H1 (cell line): ENCODE results near the gene OR10V1. TPM values are rescaled to one million over a fixed set of nuclear protein-coding genes. Genes with fewer than 3 reads are reported as not detected.

Source experiments
- CTCF ChIA-PET: fragments of 300-600 bp; sonication (Branson Sonifier 250); formaldehyde crosslinking; loops from one replicate; lab custom pipeline; 2021; ENCODE audit not compliant: partially characterized antibody; lab: Charles Lee
- POLR2A ChIA-PET: fragments of 300-600 bp; sonication (Branson Sonifier 250); formaldehyde crosslinking; loops from one replicate; lab custom pipeline; 2021; ENCODE audit warnings: inconsistent platforms; ENCODE audit not compliant: partially characterized antibody; lab: Charles Lee
- DNase-seq, 2 experiments: peaks; one replicate each; pipeline versions ENCODE4 v3.0.0 to v3.0.0-alpha.2; 2010 to 2022; ENCODE audit warnings: low spot score in 2 of 2, low read depth in 1 of 2, mixed read lengths in 1 of 2
- FAIRE-seq: peaks from 2 replicates; lab custom pipeline; 2011; peaks lifted over from hg19 to GRCh38; lab: Jason Lieb, UNC
- H2AFZ ChIP-seq: 2 replicates; pipeline ENCODE4 v1.8.1; 2012; ENCODE audit warnings: low read length, inconsistent platforms
- H2AK5ac ChIP-seq: 2 replicates; pipeline ENCODE4 v1.6.1; 2013; ENCODE audit warnings: low read depth, low read length
- H2BK120ac ChIP-seq: replicated peaks from 2 replicates; pipeline ENCODE3; 2013; ENCODE audit warnings: low read depth, low read length, inconsistent platforms
- H2BK12ac ChIP-seq: 2 replicates; pipeline ENCODE4 v1.6.1; 2013; ENCODE audit warnings: low read depth, low read length
- H2BK15ac ChIP-seq: 2 replicates; pipeline ENCODE4 v1.6.1; 2013; ENCODE audit warnings: low read length
- H2BK20ac ChIP-seq: 2 replicates; pipeline ENCODE4 v1.6.1; 2013; ENCODE audit warnings: low read length
- H2BK5ac ChIP-seq: 2 replicates; pipeline ENCODE4 v1.6.1; 2013; ENCODE audit warnings: low read depth, low read length
- H3K14ac ChIP-seq: 2 replicates; pipeline ENCODE4 v1.6.1; 2013; ENCODE audit warnings: inconsistent platforms; ENCODE audit not compliant: insufficient read length
- H3K18ac ChIP-seq: 2 replicates; pipeline ENCODE4 v1.6.1; 2013; ENCODE audit warnings: low read length; ENCODE audit errors: extremely low read depth
- H3K23ac ChIP-seq: 2 replicates; pipeline ENCODE4 v1.6.1; 2013; ENCODE audit warnings: inconsistent platforms; ENCODE audit not compliant: insufficient read length
- H3K23me2 ChIP-seq: 2 replicates; pipeline ENCODE4 v1.6.1; 2013; ENCODE audit warnings: low read depth, low read length
- H3K27ac ChIP-seq: 2 replicates; pipeline ENCODE4 v1.6.1; 2011; ENCODE audit warnings: low read depth, low read length, inconsistent platforms
- H3K27me3 ChIP-seq, 4 experiments: replicated peaks in 1 of 4; 1 replicate in 1 of 4; 2 replicates in 3 of 4; pipeline versions ENCODE4 v1.6.1 to v1.8.1; 2011 to 2013; ENCODE audit warnings: low read length in 3 of 4, mild to moderate bottlenecking in 3 of 4, inconsistent platforms in 2 of 4, mixed read lengths in 2 of 4, moderate library complexity in 1 of 4; ENCODE audit not compliant: control insufficient read depth in 3 of 4, insufficient read depth in 3 of 4; ENCODE audit errors: extremely low read depth in 1 of 4
- H3K36me3 ChIP-seq, 4 experiments: 2 replicates each; pipeline versions ENCODE4 v1.6.1 to v1.8.1; 2011 to 2013; ENCODE audit warnings: mild to moderate bottlenecking in 4 of 4, low read length in 3 of 4, moderate library complexity in 2 of 4, control low read depth in 1 of 4, inconsistent platforms in 1 of 4; ENCODE audit not compliant: insufficient read depth in 4 of 4, control insufficient read depth in 2 of 4
- H3K4ac ChIP-seq: replicated peaks from 2 replicates; pipeline ENCODE3; 2013; ENCODE audit warnings: low read length, low read depth, mixed read lengths, inconsistent platforms; ENCODE audit not compliant: insufficient read length
- H3K4me1 ChIP-seq, 4 experiments: replicated peaks in 1 of 4; 1 replicate in 1 of 4; 2 replicates in 3 of 4; pipeline versions ENCODE4 v1.6.1 to v1.8.1; 2011 to 2013; ENCODE audit warnings: low read length in 3 of 4, inconsistent platforms in 2 of 4, mixed read lengths in 1 of 4; ENCODE audit not compliant: insufficient read depth in 4 of 4, control insufficient read depth in 3 of 4
- H3K4me2 ChIP-seq, 2 experiments: 2 replicates each; pipeline versions ENCODE4 v1.6.1 to v1.8.1; 2011 to 2013; ENCODE audit warnings: low read depth in 2 of 2, low read length in 2 of 2, control low read depth in 1 of 2, inconsistent platforms in 1 of 2, mild to moderate bottlenecking in 1 of 2; ENCODE audit not compliant: insufficient read depth in 1 of 2
- H3K4me3 ChIP-seq, 4 experiments: fragments of 200-600, 300-600 bp in 1 of 4; sonication (generic), shearing (Covaris generic), sonication (Bioruptor Twin) in 1 of 4; 2 replicates each; pipeline versions ENCODE4 v1.5.1 to v1.8.1; 2011 to 2016; ENCODE audit warnings: low read length in 4 of 4, low read depth in 3 of 4, control low read depth in 2 of 4, inconsistent platforms in 2 of 4, mild to moderate bottlenecking in 2 of 4, mixed read lengths in 1 of 4, moderate library complexity in 1 of 4; ENCODE audit not compliant: insufficient read depth in 2 of 4; ENCODE audit errors: extremely low read depth in 1 of 4
- H3K56ac ChIP-seq: replicated peaks from 2 replicates; pipeline ENCODE3; 2013; ENCODE audit warnings: low read depth, mild to moderate bottlenecking, mixed read lengths, low read length, inconsistent platforms; ENCODE audit not compliant: insufficient read length
- H3K79me1 ChIP-seq: 2 replicates; pipeline ENCODE4 v1.6.1; 2013; ENCODE audit warnings: low read depth, low read length, control low read depth
- H3K79me2 ChIP-seq, 2 experiments: 2 replicates each; pipeline versions ENCODE4 v1.6.1 to v1.8.1; 2012 to 2013; ENCODE audit warnings: low read length in 2 of 2, mild to moderate bottlenecking in 2 of 2, inconsistent platforms in 1 of 2; ENCODE audit not compliant: insufficient read depth in 2 of 2, control insufficient read depth in 1 of 2
- H3K9ac ChIP-seq, 4 experiments: replicated peaks in 1 of 4; 1 replicate in 1 of 4; 2 replicates in 3 of 4; pipeline versions ENCODE4 v1.6.1 to v1.8.1; 2011 to 2013; ENCODE audit warnings: low read depth in 3 of 4, low read length in 3 of 4, control low read depth in 2 of 4, mild to moderate bottlenecking in 2 of 4, moderate library complexity in 2 of 4, inconsistent platforms in 1 of 4; ENCODE audit errors: extremely low read depth in 1 of 4
- H3K9me3 ChIP-seq, 2 experiments: 2 replicates each; pipeline versions ENCODE4 v1.6.1 to v1.8.1; 2012 to 2013; ENCODE audit warnings: mild to moderate bottlenecking in 2 of 2, moderate library complexity in 2 of 2, control low read depth in 1 of 2, inconsistent platforms in 1 of 2, low read depth in 1 of 2, low read length in 1 of 2, mixed read lengths in 1 of 2; ENCODE audit not compliant: insufficient read depth in 2 of 2
- H4K20me1 ChIP-seq, 2 experiments: replicated peaks in 1 of 2; 2 replicates each; pipeline versions ENCODE3 to v1.8.1; 2011 to 2013; ENCODE audit warnings: inconsistent platforms in 2 of 2, low read length in 2 of 2, mild to moderate bottlenecking in 1 of 2; ENCODE audit not compliant: insufficient read depth in 2 of 2, control insufficient read depth in 1 of 2
- H4K5ac ChIP-seq: 2 replicates; pipeline ENCODE4 v1.6.1; 2013; ENCODE audit warnings: low read length, low read depth, mixed read lengths, inconsistent platforms; ENCODE audit not compliant: insufficient read length
- H4K8ac ChIP-seq: 2 replicates; pipeline ENCODE4 v1.8.0; 2013; ENCODE audit warnings: mild to moderate bottlenecking, moderate library complexity, low read length, inconsistent platforms; ENCODE audit not compliant: insufficient read depth; ENCODE audit errors: extremely low read depth
- H4K91ac ChIP-seq: replicated peaks from 2 replicates; pipeline ENCODE3; 2013; ENCODE audit warnings: low read length, mixed read lengths, inconsistent platforms; ENCODE audit not compliant: insufficient read length
- BACH1 ChIP-seq: IDR thresholded peaks from 2 replicates; pipeline ENCODE4 v1.6.1; 2012; ENCODE audit warnings: low read length, improper control_type of control experiment
- CHD1 ChIP-seq: IDR thresholded peaks from 2 replicates; pipeline ENCODE4 v1.6.1; 2012; ENCODE audit warnings: low read depth, low read length, improper control_type of control experiment
- CHD2 ChIP-seq: IDR thresholded peaks from 2 replicates; pipeline ENCODE4 v1.6.1; 2012; ENCODE audit warnings: low read length, improper control_type of control experiment
- CREB1 ChIP-seq: IDR thresholded peaks from 2 replicates; pipeline ENCODE4 v1.6.1; 2012; ENCODE audit warnings: inconsistent platforms
- EGR1 ChIP-seq: IDR thresholded peaks from 2 replicates; pipeline ENCODE4 v1.6.1; 2011; ENCODE audit warnings: low read depth, low read length, borderline replicate concordance
- EZH2 ChIP-seq: fragments of 200-600 bp; sonication (generic); IDR thresholded peaks from 2 replicates; pipeline ENCODE4 v1.7.1; 2012; ENCODE audit warnings: low read depth, mild to moderate bottlenecking, moderate library complexity, low read length, inconsistent platforms; ENCODE audit not compliant: severe bottlenecking
- HDAC2 ChIP-seq, 2 experiments: fragments of 300-600 bp in 1 of 2; sonication (generic) in 1 of 2; IDR thresholded peaks; 2 replicates each; pipeline ENCODE4 v1.6.1; 2011 to 2012; ENCODE audit warnings: low read depth in 2 of 2, low read length in 2 of 2, mild to moderate bottlenecking in 2 of 2, moderate library complexity in 2 of 2, borderline replicate concordance in 1 of 2, inconsistent platforms in 1 of 2
- KDM1A ChIP-seq: fragments of 200-600, 300-600 bp; sonication (generic); IDR thresholded peaks from 2 replicates; pipeline ENCODE4 v1.7.1; 2016; ENCODE audit warnings: mild to moderate bottlenecking, low read length, borderline replicate concordance
- MAX ChIP-seq: IDR thresholded peaks from 2 replicates; pipeline ENCODE4 v1.6.1; 2012; ENCODE audit warnings: inconsistent platforms
- POLR2A ChIP-seq, 2 experiments: IDR thresholded peaks; 1 replicate in 1 of 2; 2 replicates in 1 of 2; pipeline ENCODE4 v1.6.1; 2011; ENCODE audit warnings: low read depth in 2 of 2, low read length in 2 of 2, mild to moderate bottlenecking in 2 of 2; ENCODE audit errors: control extremely low read depth in 1 of 2
- RBBP5 ChIP-seq: IDR thresholded peaks from 2 replicates; pipeline ENCODE4 v1.7.1; 2012; ENCODE audit warnings: low read depth, mild to moderate bottlenecking, inconsistent platforms, low read length, moderate library complexity, borderline replicate concordance
- SAP30 ChIP-seq: fragments of 300-600 bp; sonication (generic); IDR thresholded peaks from 2 replicates; pipeline ENCODE4 v1.7.1; 2012; ENCODE audit warnings: low read length, moderate library complexity, mild to moderate bottlenecking, inconsistent platforms; ENCODE audit not compliant: insufficient read depth, insufficient replicate concordance
- SUZ12 ChIP-seq: fragments of 200-600 bp; sonication (generic); IDR thresholded peaks from 2 replicates; pipeline ENCODE4 v1.6.1; 2012; ENCODE audit warnings: mild to moderate bottlenecking, inconsistent platforms, low read length, moderate library complexity, mixed read lengths
- TAF1 ChIP-seq: IDR thresholded peaks from 2 replicates; pipeline ENCODE4 v1.6.1; 2011; ENCODE audit warnings: mild to moderate bottlenecking, low read depth, low read length
- WGBS, 2 experiments: shearing (Covaris generic) in 1 of 2; methylation state at CpG; one replicate each; pipeline versions ENCODE4 v1.1.6 to v1.1.7; 2013 to 2015; ENCODE audit warnings: low lambda C conversion rate in 2 of 2, mixed read lengths in 2 of 2, inconsistent platforms in 1 of 2, low coverage in 1 of 2, missing lambda C conversion rate in 1 of 2; ENCODE audit not compliant: insufficient replicate concordance in 2 of 2, insufficient coverage in 1 of 2, insufficient read length in 1 of 2; ENCODE audit errors: extremely low coverage in 1 of 2, missing lambda C conversion rate in 1 of 2; 5-methylcytosine and 5-hydroxymethylcytosine counted together
- polyA plus RNA-seq, 7 experiments: library from polyadenylated mRNA; depleted of rRNA in 3 of 7; stranded (reverse) in 5 of 7; unstranded in 2 of 7; fragments of >200 nt in 5 of 7; fragments of 200-250 nt in 2 of 7; gene quantifications; 1 replicate in 5 of 7; 2 replicates in 1 of 7; 4 replicates in 1 of 7; pipeline versions ENCODE4 v1.2.1 to v1.2.3, GENCODE V29; 2011 to 2013; ENCODE audit warnings: missing spikeins in 2 of 7, mixed read lengths in 2 of 7
- total RNA-seq: library from RNA; stranded (reverse); fragmentation: NEBNext Ultra II Directional; extraction: Animal tissue kit (Norgen Biotek cat#: 25700); gene quantifications from 2 replicates; pipeline ENCODE4 v1.2.1, GENCODE V29; 2021

The OR10V1 gene
- total and polyA plus RNA-seq, 2 of the 8 experiments (the other 6 are each of a cell fraction or from before 2014, with no cell fraction given) = not detected

- H3K27me3 ChIP-seq = no peaks in the 10 kb centered on the region
- no peak overlapping the region for H3K4me2 ChIP-seq
- peaks cover 0 to 5% (median 3%) of the 10 kb centered on the region in 4 experiments; a peak in 2 of 7 replicates for H3K4me1 ChIP-seq
- no peak for DNase-seq
- no peak overlapping the region for H2AFZ ChIP-seq
- H3K79me2 ChIP-seq = no peaks in the 10 kb centered on the region
- H2BK12ac ChIP-seq = no peak overlapping the region
- TF ChIP-seq POLR2A (IDR thresholded peaks at IDR 0.05; ENCODE audit: control extremely low read depth in 1 of 2, low read depth in 2 of 2, low read length in 2 of 2) = no peak
- no peak for TF ChIP-seq CHD2
- no peak for TF ChIP-seq MAX
- TF ChIP-seq EGR1 = no peak
- TF ChIP-seq TAF1 = no peak
- TF ChIP-seq RBBP5 = no peak
- no peak for TF ChIP-seq EZH2
- TF ChIP-seq CREB1 = no peak
- no peak for TF ChIP-seq SUZ12
- TF ChIP-seq SAP30 = no peak
- no peak for TF ChIP-seq CHD1
- no peak for TF ChIP-seq HDAC2 (IDR thresholded peaks at IDR 0.05; ENCODE audit: borderline replicate concordance in 1 of 2, low read depth in 2 of 2, low read length in 2 of 2)
- TF ChIP-seq BACH1 = no peak
- TF ChIP-seq KDM1A = no peak
- H2BK20ac ChIP-seq = no peak overlapping the region
- no peak overlapping the region for H2BK120ac ChIP-seq
- H3K4me3 ChIP-seq = no peak overlapping the region
- no peak overlapping the region for H3K9ac ChIP-seq
- no peak overlapping the region for H3K4ac ChIP-seq
- H3K18ac ChIP-seq = no peak overlapping the region
- H3K14ac ChIP-seq = no peak overlapping the region
- no peak overlapping the region for H4K8ac ChIP-seq
- H3K36me3 ChIP-seq = no peaks in the 10 kb centered on the region
- no peaks in the 10 kb centered on the region for H4K20me1 ChIP-seq
- no peak overlapping the region for H2AK5ac ChIP-seq
- no peak overlapping the region for H2BK5ac ChIP-seq
- no peak overlapping the region for H3K56ac ChIP-seq
- no peaks in the 10 kb centered on the region for H3K79me1 ChIP-seq
- H3K27ac ChIP-seq = no peak overlapping the region
- H3K23ac ChIP-seq = no peak overlapping the region
- no peak overlapping the region for H4K5ac ChIP-seq
- H2BK15ac ChIP-seq = no peak overlapping the region
- no peak overlapping the region for H4K91ac ChIP-seq
- CTCF ChIA-PET = interaction anchor here (0.6 kb wide), 1 partner anchor 1615 kb away, joined by 4 read pairs; no protein-coding TSS in a partner anchor
- H3K9me3 ChIP-seq = no peaks in the 10 kb centered on the region
- no peak for FAIRE-seq
- peaks cover 3% of the 10 kb centered on the region; the same call in 1 of the 2 replicates for H3K23me2 ChIP-seq
- POLR2A ChIA-PET = no interaction called here
- 78% methylated on average over 2 of the region's 2 CpGs; no CpG with 5 or more reads in 1 of the 2 experiments for WGBS, 2 experiments
Measured at GRCh38 chr11:59674291-59674690, 39.4 kb downstream of the OR10V1 start.
